Nephron (organoid): Measurements from ENCODE around the gene EDA.

Source experiments
- H3K27ac Mint-ChIP-seq, 3 experiments: 2 replicates each; pipeline ENCODE4 v1.8.0; 2020; ENCODE audit warnings: mixed read lengths in 3 of 3, mild to moderate bottlenecking in 2 of 3, moderate library complexity in 1 of 3
- H3K27me3 Mint-ChIP-seq: 2 replicates; pipeline ENCODE4 v1.8.0; 2021; ENCODE audit warnings: low read depth, mild to moderate bottlenecking, moderate library complexity, mixed read lengths
- H3K36me3 Mint-ChIP-seq: 2 replicates; pipeline ENCODE4 v1.8.0; 2020; ENCODE audit warnings: low read depth, mixed read lengths
- H3K4me1 Mint-ChIP-seq: 2 replicates; pipeline ENCODE4 v1.8.0; 2020; ENCODE audit warnings: mixed read lengths
- H3K4me3 Mint-ChIP-seq, 3 experiments: 2 replicates each; pipeline ENCODE4 v1.8.0; 2020; ENCODE audit warnings: mild to moderate bottlenecking in 3 of 3, mixed read lengths in 3 of 3, moderate library complexity in 2 of 3
- H3K9me3 Mint-ChIP-seq: 2 replicates; pipeline ENCODE4 v1.8.0; 2020; ENCODE audit warnings: mixed read lengths
- TF ChIP-seq, protein P1 (sequence below), 3 experiments: fragments of 200-600 bp; sonication (generic); IDR thresholded peaks; one replicate each; pipeline ENCODE4 v1.5.0; 2021; ENCODE audit warnings: antibody characterized with exemption in 3 of 3; ENCODE audit not compliant: unreplicated experiment in 3 of 3

The EDA gene

DNA sequence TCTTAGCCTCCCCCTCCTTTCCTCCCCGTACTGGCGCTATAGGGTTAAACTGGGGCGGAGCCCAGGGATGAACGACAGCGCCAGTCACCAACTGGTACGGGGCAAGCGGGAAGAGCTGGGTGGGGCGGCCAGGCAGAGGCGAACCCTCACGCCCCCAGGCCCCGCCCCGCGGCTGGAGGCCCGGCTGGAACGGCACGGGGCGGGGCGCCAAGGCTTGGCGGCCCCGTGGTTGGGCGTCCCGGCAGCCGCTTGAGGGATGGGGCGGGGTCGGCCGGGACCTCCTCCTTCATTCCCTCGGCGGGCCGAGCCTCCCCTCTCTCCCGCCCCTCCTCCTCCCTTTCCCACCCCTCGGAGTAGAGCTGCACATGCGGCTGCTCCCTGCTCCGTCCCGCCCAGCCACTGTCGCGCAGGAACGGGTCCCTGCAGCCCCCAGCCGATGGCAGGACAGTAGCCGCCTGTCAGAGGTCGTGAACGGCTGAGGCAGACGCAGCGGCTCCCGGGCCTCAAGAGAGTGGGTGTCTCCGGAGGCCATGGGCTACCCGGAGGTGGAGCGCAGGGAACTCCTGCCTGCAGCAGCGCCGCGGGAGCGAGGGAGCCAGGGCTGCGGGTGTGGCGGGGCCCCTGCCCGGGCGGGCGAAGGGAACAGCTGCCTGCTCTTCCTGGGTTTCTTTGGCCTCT, at the start of gene EDA:
Gene EDA (plus strand): TSS at position 335 of the 678 bp plus-strand sequence.
- Mint-ChIP-seq H3K27ac (peak within 1 kb of the TSS; percentile 44 to 72 (median 54)), H3K27me3 (no peaks in the 10 kb centered on the region), H3K4me3 (peak within 1 kb of the TSS; percentile 86 to 95 (median 93)), H3K4me1 (peaks cover 24% of the 10 kb centered on the region), H3K36me3 (no peaks in the 10 kb centered on the region), H3K9me3 (peaks cover 3% of the 10 kb centered on the region)
- TF ChIP-seq, protein P1, sequence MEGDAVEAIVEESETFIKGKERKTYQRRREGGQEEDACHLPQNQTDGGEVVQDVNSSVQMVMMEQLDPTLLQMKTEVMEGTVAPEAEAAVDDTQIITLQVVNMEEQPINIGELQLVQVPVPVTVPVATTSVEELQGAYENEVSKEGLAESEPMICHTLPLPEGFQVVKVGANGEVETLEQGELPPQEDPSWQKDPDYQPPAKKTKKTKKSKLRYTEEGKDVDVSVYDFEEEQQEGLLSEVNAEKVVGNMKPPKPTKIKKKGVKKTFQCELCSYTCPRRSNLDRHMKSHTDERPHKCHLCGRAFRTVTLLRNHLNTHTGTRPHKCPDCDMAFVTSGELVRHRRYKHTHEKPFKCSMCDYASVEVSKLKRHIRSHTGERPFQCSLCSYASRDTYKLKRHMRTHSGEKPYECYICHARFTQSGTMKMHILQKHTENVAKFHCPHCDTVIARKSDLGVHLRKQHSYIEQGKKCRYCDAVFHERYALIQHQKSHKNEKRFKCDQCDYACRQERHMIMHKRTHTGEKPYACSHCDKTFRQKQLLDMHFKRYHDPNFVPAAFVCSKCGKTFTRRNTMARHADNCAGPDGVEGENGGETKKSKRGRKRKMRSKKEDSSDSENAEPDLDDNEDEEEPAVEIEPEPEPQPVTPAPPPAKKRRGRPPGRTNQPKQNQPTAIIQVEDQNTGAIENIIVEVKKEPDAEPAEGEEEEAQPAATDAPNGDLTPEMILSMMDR (IDR thresholded peaks at IDR 0.05; ENCODE audit: unreplicated experiment in 3 of 3), result no peak

DNA sequence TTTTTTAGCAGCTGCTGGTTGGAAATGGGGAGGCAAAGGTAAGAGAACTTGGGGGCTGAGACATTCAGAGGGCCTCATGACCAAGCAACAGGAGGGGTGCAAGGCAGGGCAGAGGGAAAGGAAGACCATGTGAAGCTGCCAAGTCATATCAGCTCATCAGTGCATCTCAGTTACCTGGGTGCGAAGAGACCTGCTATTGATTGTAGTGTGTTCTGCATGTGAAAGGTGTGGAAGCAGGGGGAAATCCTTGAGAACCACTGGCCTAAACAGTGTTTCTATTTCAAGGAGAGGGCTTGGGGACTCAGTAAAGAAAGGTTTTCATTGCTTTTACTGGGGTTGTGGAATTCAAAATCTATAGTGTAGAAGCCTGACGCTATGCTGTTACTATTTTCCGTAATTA, 47.1 kb upstream of the EDA start:
- H3K4me3 Mint-ChIP-seq, result no peak overlapping the region
- H3K36me3 Mint-ChIP-seq, result no peaks in the 10 kb centered on the region
- H3K27ac Mint-ChIP-seq, result peak overlapping the region in 1 of 3 experiments; percentile 15
- no peaks in the 10 kb centered on the region for H3K27me3 Mint-ChIP-seq
- peaks cover 5% of the 10 kb centered on the region for H3K4me1 Mint-ChIP-seq
- H3K9me3 Mint-ChIP-seq, result peaks cover 3% of the 10 kb centered on the region
- TF ChIP-seq, protein P1 (IDR thresholded peaks at IDR 0.05; ENCODE audit: unreplicated experiment in 3 of 3), result no peak

DNA sequence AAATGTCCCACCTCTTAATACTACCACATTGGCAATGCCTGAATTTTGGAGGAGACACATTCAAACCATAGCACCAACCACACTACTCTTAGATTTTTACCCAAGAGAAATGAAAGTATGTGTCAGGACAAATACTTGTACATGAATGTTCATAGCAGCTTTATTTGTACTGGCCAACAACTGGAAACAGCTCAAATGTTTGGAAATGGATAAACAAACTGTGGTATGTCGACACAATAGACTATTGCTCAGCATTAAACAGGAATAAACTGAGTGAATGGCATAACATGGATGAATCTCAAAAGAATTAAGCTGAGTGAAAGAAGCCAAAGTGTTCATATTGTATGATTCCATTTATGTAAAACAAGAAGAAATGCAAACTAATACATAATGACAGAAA, 18.5 kb upstream of the EDA start:
- TF ChIP-seq, protein P1 (IDR thresholded peaks at IDR 0.05; ENCODE audit: unreplicated experiment in 3 of 3), result no peak
- Mint-ChIP-seq H3K27me3 (no peaks in the 10 kb centered on the region), H3K4me3 (no peak overlapping the region), H3K36me3 (no peaks in the 10 kb centered on the region), H3K9me3 (peaks cover 3% of the 10 kb centered on the region), H3K4me1 (peaks cover 4% of the 10 kb centered on the region), H3K27ac (no peak overlapping the region)

DNA sequence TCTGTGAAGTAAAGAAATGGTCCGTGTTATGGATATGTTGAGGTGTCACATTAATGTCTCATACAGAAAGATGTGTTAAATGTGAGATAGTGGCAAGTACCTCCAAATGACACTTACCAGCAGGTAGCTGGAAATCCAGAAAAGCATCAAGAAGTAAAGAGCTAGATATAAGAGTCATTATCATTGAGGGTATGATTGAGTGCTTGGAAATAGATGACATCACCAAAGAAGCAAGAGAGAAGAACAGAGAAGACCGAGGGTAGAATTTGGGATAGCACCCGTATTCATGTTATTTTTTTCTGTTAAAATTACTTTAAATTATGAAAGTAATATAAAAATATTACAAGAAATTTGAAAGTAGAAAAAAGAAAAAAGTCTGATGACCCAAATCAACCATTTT, 15.7 kb upstream of the EDA start:
- Mint-ChIP-seq H3K4me3 (no peak overlapping the region), H3K9me3 (peaks cover 3% of the 10 kb centered on the region), H3K27me3 (no peaks in the 10 kb centered on the region), H3K36me3 (no peaks in the 10 kb centered on the region), H3K4me1 (peaks cover 22% of the 10 kb centered on the region), H3K27ac (no peak overlapping the region)
- TF ChIP-seq, protein P1 (IDR thresholded peaks at IDR 0.05; ENCODE audit: unreplicated experiment in 3 of 3), result no peak

DNA sequence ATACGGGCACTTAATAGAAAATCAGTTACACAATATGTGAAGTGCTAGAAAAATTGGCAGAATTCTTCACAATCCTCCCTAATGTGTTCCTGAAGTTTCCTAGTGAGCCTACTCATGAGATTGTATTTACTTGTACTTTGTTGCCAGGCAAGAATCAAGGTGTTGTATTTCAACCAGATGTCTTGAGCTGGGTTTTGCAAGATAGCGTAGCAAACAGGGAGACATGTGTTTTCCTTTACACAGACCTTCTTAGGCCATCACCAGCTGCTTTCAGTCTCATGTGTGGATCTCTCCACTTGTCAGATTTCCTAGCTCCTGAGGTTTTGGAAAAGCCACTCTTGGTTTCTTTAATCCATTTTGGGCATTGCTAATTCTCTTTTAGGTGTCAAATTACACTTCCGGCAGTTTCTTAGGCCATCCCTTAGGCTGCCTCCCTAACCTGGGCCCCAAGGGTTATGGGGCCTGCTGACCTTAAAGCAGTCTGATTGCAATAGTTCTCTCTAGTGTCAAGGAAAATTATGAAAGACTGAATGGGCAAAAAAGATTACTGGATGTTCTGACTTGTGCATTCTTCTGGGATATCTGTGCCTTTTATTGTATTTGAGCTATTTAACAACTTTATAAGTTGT, 12.2 kb upstream of the EDA start:
- no peaks in the 10 kb centered on the region for H3K36me3 Mint-ChIP-seq
- TF ChIP-seq, protein P1 (IDR thresholded peaks at IDR 0.05; ENCODE audit: unreplicated experiment in 3 of 3), result no peak
- no peaks in the 10 kb centered on the region for H3K27me3 Mint-ChIP-seq
- no peaks in the 10 kb centered on the region for H3K9me3 Mint-ChIP-seq
- peak overlapping the region; percentile 19 to 66 (median 46) for H3K27ac Mint-ChIP-seq
- peaks cover 33% of the 10 kb centered on the region for H3K4me1 Mint-ChIP-seq
- H3K4me3 Mint-ChIP-seq, result no peak overlapping the region

DNA sequence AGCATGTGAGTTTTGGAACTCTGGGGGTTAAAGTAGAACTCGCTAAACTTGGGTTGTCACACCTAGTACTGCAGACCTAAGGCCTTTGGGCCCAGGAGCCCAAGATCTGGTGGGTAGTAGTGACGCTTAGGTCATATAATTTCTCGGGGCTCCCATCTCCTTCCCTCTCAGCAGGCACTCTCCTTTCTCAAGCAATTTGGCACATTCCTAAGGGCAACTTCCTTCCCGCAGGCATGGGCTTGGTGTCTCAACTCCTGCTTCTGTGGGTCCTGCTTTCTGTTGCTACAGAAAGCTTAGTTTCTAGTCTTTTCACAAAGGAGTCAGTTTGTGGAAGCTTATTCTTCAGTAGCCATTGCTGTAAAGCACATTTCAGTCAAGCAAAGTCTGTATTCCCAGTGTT, 10.4 kb upstream of the EDA start:
- Mint-ChIP-seq H3K27ac (peak overlapping the region in 2 of 3 experiments; percentile 27), H3K4me1 (peaks cover 33% of the 10 kb centered on the region), H3K27me3 (no peaks in the 10 kb centered on the region), H3K9me3 (no peaks in the 10 kb centered on the region), H3K4me3 (no peak overlapping the region), H3K36me3 (no peaks in the 10 kb centered on the region)
- TF ChIP-seq, protein P1 (IDR thresholded peaks at IDR 0.05; ENCODE audit: unreplicated experiment in 3 of 3), result no peak
